Inflammatory macrophage treated with lipopolysaccharide for 4 hours (primary cell): ENCODE measurements around the gene FGF2.
A peak's percentile ranks its signal among the peaks of the same experiment; 100 is the strongest.

Experiments
- DNase-seq: peaks from one replicate; pipeline ENCODE4 v3.0.0-alpha.2; 2020

Gene FGF2

GRCh38 chr4:122896270-122896669 lies 69.6 kb downstream of the FGF2 start:
- DNase-seq: no peak

- no peak for DNase-seq
Measured at GRCh38 chr4:122898370-122899150, 71.9 kb downstream of the FGF2 start.

GRCh38 chr4:122899682-122900081 lies 73.1 kb downstream of the FGF2 start:
- DNase-seq: no peak

GRCh38 chr4:122900314-122900713 lies 73.7 kb downstream of the FGF2 start:
- DNase-seq: no peak

GRCh38 chr4:122901247-122902010 lies 74.8 kb downstream of the FGF2 start:
- DNase-seq: no peak

- DNase-seq: no peak
Measured at GRCh38 chr4:122903766-122904288, 77.2 kb downstream of the FGF2 start.

GRCh38 chr4:122906859-122907305 lies 80.3 kb downstream of the FGF2 start:
- DNase-seq: no peak

- no peak for DNase-seq
Measured at GRCh38 chr4:122908223-122908622, 81.6 kb downstream of the FGF2 start.

GRCh38 chr4:122909683-122910082 lies 83.1 kb downstream of the FGF2 start:
- DNase-seq: no peak

GRCh38 chr4:122911588-122911987 lies 85.0 kb downstream of the FGF2 start:
- no peak for DNase-seq

GRCh38 chr4:122912810-122913575 lies 86.4 kb downstream of the FGF2 start:
- no peak for DNase-seq

- DNase-seq: peak; percentile 5
Measured at GRCh38 chr4:122914292-122914904, 87.8 kb downstream of the FGF2 start.

- no peak for DNase-seq
Measured at GRCh38 chr4:122914938-122915337, 88.3 kb downstream of the FGF2 start.

- DNase-seq: no peak
Measured at GRCh38 chr4:122917731-122918130, 91.1 kb downstream of the FGF2 start.

- DNase-seq: no peak
Measured at GRCh38 chr4:122920473-122920872, 93.8 kb downstream of the FGF2 start.

- DNase-seq: no peak
Measured at GRCh38 chr4:122921300-122921699, 94.7 kb downstream of the FGF2 start.

- DNase-seq: peak; percentile 59
Measured at GRCh38 chr4:122921971-122922876, 95.6 kb downstream of the FGF2 start, which contains the start of gene NUDT6. Gene NUDT6 (minus strand): TSS chr4:122922597. CDS start chr4:122922572, 25 bp downstream.

GRCh38 chr4:122922877-122923511 lies 96.4 kb downstream of the FGF2 start:
- peak; percentile 87 for DNase-seq

GRCh38 chr4:122928930-122929329 lies 102.3 kb downstream of the FGF2 start:
- DNase-seq: no peak

- peak; percentile 39 for DNase-seq
Measured at GRCh38 chr4:122930862-122931261, 104.2 kb downstream of the FGF2 start.

- no peak for DNase-seq
Measured at GRCh38 chr4:122932763-122933162, 106.1 kb downstream of the FGF2 start.
